AG09309 (cell line): ENCODE results near the gene GPS1.

Experiments
- DNase-seq: peaks from one replicate; pipeline ENCODE4 v3.0.0-alpha.2; 2010; ENCODE audit warnings: low read depth
- H3K4me3 ChIP-seq: 2 replicates; pipeline ENCODE4 v1.5.1; 2011; ENCODE audit warnings: mild to moderate bottlenecking, low read depth, low read length, moderate library complexity; ENCODE audit not compliant: control insufficient read depth
- TF ChIP-seq, protein P1 (sequence below): IDR thresholded peaks from 2 replicates; pipeline ENCODE4 v1.5.1; 2011; ENCODE audit warnings: mild to moderate bottlenecking, low read depth, low read length, inconsistent platforms; ENCODE audit not compliant: insufficient read depth, control insufficient read depth; ENCODE audit errors: missing control alignments

The GPS1 gene

DNA sequence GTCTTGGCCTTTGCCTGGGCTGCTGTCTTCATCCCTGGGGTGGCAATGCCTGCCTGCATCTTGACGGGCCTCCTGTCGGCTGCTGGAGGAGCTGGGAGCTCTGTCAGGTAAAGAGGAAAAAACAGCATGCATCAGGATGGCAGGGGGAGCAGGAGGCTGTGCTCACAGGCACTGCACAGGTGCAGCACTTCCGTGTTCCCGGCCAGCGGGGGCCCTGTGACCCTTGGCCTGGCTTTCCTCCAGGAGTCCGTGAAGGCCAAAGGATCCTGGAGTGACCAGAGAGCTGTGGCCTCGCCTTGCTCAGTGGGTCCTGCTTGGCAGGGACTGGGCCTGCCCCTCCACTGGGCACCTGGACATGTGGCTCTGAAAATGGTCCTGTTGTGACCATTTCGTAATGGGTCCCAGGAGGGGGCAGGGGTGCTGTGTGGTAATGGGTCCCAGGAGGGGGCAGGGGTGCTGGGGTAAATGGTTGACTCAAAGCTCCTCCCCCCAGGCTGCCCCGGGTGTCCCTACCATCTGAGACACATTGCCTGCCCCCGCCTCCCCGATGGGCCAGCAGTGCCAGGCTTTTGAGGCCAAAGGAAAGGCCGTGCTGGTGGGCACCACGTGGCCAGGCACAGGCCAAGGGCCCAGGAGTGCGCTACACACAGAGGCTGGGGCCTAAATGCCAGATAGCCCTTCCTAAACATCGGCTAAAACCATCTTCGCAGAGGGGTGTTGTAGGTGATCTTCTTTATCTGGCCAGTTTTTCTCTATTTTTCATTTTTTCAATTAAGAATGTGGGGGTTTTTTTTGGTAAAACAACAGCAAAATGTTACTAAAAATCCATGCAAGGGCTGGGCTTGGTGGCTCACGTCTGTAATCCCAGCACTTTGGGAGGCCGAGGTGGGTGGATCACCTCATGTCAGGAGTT, 50.3 kb downstream of the GPS1 start:
- no peak for DNase-seq
- TF ChIP-seq, protein P1, sequence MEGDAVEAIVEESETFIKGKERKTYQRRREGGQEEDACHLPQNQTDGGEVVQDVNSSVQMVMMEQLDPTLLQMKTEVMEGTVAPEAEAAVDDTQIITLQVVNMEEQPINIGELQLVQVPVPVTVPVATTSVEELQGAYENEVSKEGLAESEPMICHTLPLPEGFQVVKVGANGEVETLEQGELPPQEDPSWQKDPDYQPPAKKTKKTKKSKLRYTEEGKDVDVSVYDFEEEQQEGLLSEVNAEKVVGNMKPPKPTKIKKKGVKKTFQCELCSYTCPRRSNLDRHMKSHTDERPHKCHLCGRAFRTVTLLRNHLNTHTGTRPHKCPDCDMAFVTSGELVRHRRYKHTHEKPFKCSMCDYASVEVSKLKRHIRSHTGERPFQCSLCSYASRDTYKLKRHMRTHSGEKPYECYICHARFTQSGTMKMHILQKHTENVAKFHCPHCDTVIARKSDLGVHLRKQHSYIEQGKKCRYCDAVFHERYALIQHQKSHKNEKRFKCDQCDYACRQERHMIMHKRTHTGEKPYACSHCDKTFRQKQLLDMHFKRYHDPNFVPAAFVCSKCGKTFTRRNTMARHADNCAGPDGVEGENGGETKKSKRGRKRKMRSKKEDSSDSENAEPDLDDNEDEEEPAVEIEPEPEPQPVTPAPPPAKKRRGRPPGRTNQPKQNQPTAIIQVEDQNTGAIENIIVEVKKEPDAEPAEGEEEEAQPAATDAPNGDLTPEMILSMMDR: no peak
- H3K4me3 ChIP-seq: no peak overlapping the region

DNA sequence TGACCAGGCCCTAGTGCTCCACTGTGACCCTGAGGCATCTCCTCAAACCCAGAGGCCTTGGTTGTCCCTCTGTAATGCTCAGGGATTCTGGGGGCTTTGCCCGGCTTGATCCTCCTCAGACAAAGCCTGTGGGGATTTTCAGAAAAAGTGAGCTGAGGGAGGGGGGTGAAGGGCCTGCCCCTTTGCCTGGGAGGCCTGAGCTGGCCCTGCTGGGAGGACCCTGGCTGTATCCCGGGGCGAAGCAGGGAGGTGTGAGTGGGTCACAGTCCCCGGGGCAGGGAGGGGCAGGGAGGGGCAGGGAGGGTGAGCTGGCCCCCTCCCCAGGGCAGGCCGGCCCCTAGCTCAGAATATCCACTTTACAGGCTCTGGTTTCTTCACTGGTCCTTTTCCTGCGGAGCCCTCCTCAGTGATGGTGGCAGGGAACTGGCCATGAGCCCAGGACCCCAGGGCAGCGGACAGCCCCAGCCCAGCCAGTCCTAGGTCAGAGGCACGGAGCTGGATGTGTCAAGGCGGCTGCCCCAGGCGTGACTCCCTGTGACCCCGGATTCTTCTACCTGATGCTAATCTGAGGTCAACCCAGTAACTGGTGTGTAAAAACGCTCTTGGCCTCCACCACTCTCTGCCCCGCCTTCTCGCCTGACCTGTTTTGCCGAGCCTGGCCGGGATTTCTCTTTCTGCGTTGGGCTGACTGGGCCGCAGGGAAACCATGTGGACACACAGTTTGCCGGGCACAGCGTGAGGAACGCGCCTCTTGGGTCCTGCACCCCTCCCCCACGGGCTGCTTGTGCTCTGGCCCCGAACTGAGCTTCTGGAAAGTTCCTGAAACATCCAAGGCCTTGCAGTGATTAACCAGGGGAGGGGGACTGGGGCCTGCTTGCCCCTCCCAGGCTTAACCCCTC, 52.1 kb downstream of the GPS1 start:
- no peak overlapping the region for H3K4me3 ChIP-seq
- TF ChIP-seq, protein P1: no peak
- DNase-seq: no peak

DNA sequence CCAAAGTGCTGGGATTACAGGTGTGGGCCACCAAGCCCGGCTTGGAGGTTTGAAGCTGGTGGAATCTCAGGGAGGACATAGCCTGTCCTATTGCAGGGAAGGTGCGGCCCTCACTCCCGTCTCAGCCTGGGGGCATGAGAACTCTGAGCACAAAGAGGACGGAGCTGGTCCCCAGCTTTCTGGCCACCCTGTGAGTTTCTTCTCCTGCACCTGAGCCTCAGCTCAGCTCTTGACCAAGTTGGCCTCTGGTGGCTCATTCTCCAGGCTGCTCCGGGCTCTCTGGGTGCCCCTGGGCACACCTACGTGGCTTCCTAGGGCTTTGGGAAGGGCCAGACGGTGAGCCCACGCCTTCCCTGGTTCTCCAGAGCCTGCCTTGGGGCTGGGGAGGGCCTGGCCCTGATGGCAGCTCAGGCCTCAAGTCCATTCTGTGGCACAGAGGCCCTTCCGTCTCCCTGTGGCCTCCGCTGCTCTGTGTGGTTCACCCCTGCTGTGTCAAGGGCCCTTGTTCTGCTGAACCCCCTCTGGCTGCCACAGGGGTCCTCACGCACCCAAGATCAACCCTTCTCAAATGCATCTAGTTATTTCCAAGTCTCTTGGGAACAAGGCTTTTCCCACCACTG, 53.2 kb downstream of the GPS1 start:
- no peak for DNase-seq
- no peak overlapping the region for H3K4me3 ChIP-seq

DNA sequence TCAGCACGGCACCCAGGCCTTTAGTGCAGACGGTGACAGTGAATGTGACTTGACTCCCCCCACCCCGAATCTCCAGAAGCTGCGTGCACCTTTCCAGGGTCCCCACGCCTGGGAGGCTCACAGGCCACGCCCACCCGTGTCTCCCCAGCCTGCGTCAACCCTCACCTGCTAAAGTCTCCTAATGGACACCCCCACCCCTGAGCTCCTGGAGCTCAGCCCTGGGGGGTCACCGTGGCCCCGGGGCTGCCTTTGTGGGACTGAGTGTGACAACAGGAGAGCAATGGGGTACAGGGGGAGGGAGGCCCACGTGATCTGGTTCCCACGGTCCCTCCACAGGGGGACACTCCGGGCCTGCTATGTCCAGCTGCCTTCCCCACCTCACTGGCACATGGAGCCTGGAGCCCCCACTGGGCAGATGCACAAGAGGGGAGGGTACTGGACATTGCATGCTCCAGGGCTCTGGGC, 53.8 kb downstream of the GPS1 start:
- DNase-seq: no peak
- TF ChIP-seq, protein P1: no peak
- no peak overlapping the region for H3K4me3 ChIP-seq

More for the DNA sequence above, 53.2 kb downstream of the GPS1 start:
- TF ChIP-seq, protein P1: no peak

DNA sequence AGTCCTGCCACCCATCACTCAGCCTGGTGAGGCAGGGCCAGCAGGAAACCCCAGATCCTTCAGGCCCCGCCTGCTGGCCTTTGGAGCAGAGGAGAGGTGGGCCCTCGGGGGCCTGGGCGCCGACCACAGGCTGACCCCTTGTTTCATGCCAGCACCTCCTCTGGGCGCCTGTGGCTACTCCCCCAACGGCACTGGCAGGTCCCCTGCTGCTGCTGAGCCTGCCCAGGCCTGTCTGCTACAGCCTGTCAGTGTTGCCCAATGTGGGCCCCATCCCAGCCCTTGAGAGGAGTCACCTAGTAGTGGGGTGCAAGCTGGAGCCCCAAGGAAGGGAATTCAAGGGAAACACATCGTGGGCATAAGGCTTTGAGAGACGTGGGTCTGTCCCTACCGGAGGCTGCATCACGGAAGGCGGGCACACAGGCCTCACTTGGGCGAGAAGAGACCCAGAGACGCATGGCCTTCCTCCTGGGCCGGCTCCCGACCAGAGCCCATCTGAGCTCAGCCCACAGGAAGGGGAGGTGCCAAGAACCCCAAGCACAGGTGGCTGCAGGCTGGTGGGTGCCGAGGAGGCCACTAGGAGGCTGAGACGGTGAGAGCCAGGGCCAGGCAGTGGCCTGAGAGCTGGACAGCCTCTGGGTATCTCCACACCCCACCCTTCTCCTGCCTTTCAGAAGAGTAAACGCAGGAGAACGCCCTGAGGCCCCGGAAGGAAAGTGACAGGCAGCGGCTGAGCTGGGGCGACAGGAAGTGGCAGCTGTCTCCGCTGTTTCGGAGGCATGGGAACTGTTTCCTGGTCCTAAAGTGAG, 54.4 kb downstream of the GPS1 start:
- TF ChIP-seq, protein P1: peak; percentile 15
- DNase-seq: no peak
- no peak overlapping the region for H3K4me3 ChIP-seq

DNA sequence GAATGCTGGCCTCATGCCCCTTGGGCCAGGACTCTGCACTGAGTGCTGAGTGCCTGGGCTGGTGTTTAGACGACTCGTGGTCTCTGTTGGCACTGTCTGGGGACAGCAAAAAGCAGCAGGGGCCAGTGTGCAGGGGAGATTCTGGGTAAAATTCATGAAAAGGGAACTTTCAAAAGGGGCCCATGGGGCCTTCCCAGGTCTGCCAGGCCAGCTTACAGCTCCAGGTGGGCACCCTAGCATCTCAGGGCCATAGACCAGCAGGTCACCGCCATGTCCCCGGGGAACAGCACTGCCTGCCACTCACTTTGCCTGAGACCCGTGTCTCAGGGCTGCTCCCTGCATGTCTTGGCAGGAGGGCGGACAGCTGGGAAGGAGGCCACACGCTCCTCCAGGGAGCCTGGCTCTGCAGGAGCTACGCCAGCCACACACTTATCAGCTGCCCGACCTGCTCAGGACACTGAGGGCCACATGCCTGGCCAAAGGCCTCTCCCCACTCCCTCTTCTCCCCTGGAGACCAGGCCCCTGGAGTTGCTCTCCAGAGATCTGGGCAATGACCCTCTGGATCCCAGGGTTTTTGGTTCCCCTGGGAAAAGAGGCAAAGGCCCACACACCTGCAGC, 55.1 kb downstream of the GPS1 start:
- H3K4me3 ChIP-seq: no peak overlapping the region
- no peak for DNase-seq
- TF ChIP-seq, protein P1: no peak
